Karpas-422 (cell line): ENCODE results near the gene OPN3. TPM values are rescaled to one million over a fixed set of nuclear protein-coding genes. Genes with fewer than 3 reads are reported as not detected.

Experiments used
- DNase-seq: peaks from one replicate; pipeline ENCODE4 v3.0.0-alpha.2; 2015
- H2AFZ ChIP-seq: fragments of 200-600 bp; sonication (generic); 2 replicates; pipeline ENCODE4 v1.6.1; 2014; ENCODE audit warnings: antibody characterized with exemption, low read length, mixed read lengths
- H3K27ac ChIP-seq: fragments of 200-600 bp; sonication (generic); 2 replicates; pipeline ENCODE4 v1.5.1; 2014; ENCODE audit warnings: mild to moderate bottlenecking, low read length, moderate library complexity
- H3K27me3 ChIP-seq: fragments of 200-600 bp; sonication (generic); 2 replicates; pipeline ENCODE4 v1.6.1; 2014; ENCODE audit warnings: low read length, mixed read lengths
- H3K36me3 ChIP-seq: fragments of 200-600 bp; sonication (generic); 2 replicates; pipeline ENCODE4 v1.6.1; 2014; ENCODE audit warnings: low read length, mixed read lengths; ENCODE audit not compliant: insufficient read depth
- H3K4me1 ChIP-seq: fragments of 200-600 bp; sonication (generic); 2 replicates; pipeline ENCODE4 v1.6.1; 2014; ENCODE audit warnings: mild to moderate bottlenecking, low read length, mixed read lengths
- H3K4me2 ChIP-seq: fragments of 200-600 bp; sonication (generic); 2 replicates; pipeline ENCODE4 v1.6.1; 2014; ENCODE audit warnings: low read length, low read depth, mild to moderate bottlenecking; ENCODE audit not compliant: poor library complexity, severe bottlenecking
- H3K4me3 ChIP-seq: fragments of 200-600 bp; sonication (generic); 2 replicates; pipeline ENCODE4 v1.5.1; 2014; ENCODE audit warnings: mild to moderate bottlenecking, antibody characterized with exemption, low read length, mixed read lengths
- H3K79me2 ChIP-seq: fragments of 200-600 bp; sonication (generic); 2 replicates; pipeline ENCODE4 v1.6.1; 2014; ENCODE audit warnings: mild to moderate bottlenecking, low read length, mixed read lengths
- H3K9ac ChIP-seq: fragments of 200-600 bp; sonication (generic); 2 replicates; pipeline ENCODE4 v1.6.0; 2014; ENCODE audit warnings: low read length
- H3K9me2 ChIP-seq: fragments of 200-600 bp; sonication (generic), shearing (Covaris generic); replicated peaks from 2 replicates; pipeline ENCODE4 v1.6.0; 2014; ENCODE audit warnings: mild to moderate bottlenecking, low read length, moderate library complexity; ENCODE audit not compliant: insufficient read depth
- H3K9me3 ChIP-seq: fragments of 300-700, 200-600 bp; sonication (generic); 2 replicates; pipeline ENCODE4 v1.6.1; 2014; ENCODE audit warnings: low read length, mixed read lengths
- H4K20me1 ChIP-seq: fragments of 200-600 bp; sonication (generic); 2 replicates; pipeline ENCODE4 v1.6.1; 2014; ENCODE audit warnings: mild to moderate bottlenecking, antibody characterized with exemption, low read length, low read depth; ENCODE audit not compliant: insufficient read depth
- total RNA-seq: library from RNA; depleted of rRNA; stranded (reverse); fragments of >200 nt; shearing (Covaris generic); gene quantifications from 2 replicates; pipeline ENCODE4 v1.2.3, GENCODE V29; 2014; ENCODE audit warnings: low replicate concordance

The OPN3 gene
- total RNA-seq, 1 experiment from 2014 or later = 3.6 TPM

GRCh38 chr1:241560849-241561187 is 79.4 kb downstream of the OPN3 start:
- Histone ChIP-seq H3K4me3 (no peak overlapping the region), H3K79me2 (no peaks in the 10 kb centered on the region), H3K9me2 (no peaks in the 10 kb centered on the region), H3K9me3 (no peaks in the 10 kb centered on the region), H4K20me1 (no peaks in the 10 kb centered on the region), H3K9ac (no peak overlapping the region), H3K4me2 (no peak overlapping the region), H3K36me3 (no peaks in the 10 kb centered on the region), H3K4me1 (peaks cover 8% of the 10 kb centered on the region), H2AFZ (0 out of 2 replicates have a peak overlapping the region, but pooled peaks have one; percentile 52), H3K27ac (no peak overlapping the region), H3K27me3 (no peaks in the 10 kb centered on the region)
- DNase-seq = no peak

GRCh38 chr1:241560146-241560848 is 79.9 kb downstream of the OPN3 start:
- Histone ChIP-seq H3K4me1 (peaks cover 8% of the 10 kb centered on the region), H3K27ac (no peak overlapping the region), H3K9ac (no peak overlapping the region), H3K27me3 (no peaks in the 10 kb centered on the region), H3K9me2 (no peaks in the 10 kb centered on the region), H3K9me3 (no peaks in the 10 kb centered on the region), H3K4me2 (no peak overlapping the region), H2AFZ (no peak overlapping the region), H3K79me2 (no peaks in the 10 kb centered on the region), H3K4me3 (no peak overlapping the region), H4K20me1 (no peaks in the 10 kb centered on the region), H3K36me3 (no peaks in the 10 kb centered on the region)
- no peak for DNase-seq

- H3K36me3 ChIP-seq = no peaks in the 10 kb centered on the region
- no peak overlapping the region for H3K4me3 ChIP-seq
- H3K79me2 ChIP-seq = no peaks in the 10 kb centered on the region
- no peaks in the 10 kb centered on the region for H3K9me2 ChIP-seq
- H2AFZ ChIP-seq = peak overlapping the region; percentile 55
- H3K27ac ChIP-seq = no peak overlapping the region
- no peak for DNase-seq
- peaks cover 19% of the 10 kb centered on the region for H3K4me1 ChIP-seq
- no peaks in the 10 kb centered on the region for H3K9me3 ChIP-seq
- no peaks in the 10 kb centered on the region for H4K20me1 ChIP-seq
- H3K27me3 ChIP-seq = no peaks in the 10 kb centered on the region
- no peak overlapping the region for H3K9ac ChIP-seq
- H3K4me2 ChIP-seq = no peak overlapping the region
These were observed 82.5 kb downstream of the OPN3 start for GRCh38 chr1:241557551-241558193.

GRCh38 chr1:241557031-241557430 is 83.1 kb downstream of the OPN3 start:
- H3K4me2 ChIP-seq = no peak overlapping the region
- no peaks in the 10 kb centered on the region for H3K9me3 ChIP-seq
- no peak overlapping the region for H2AFZ ChIP-seq
- no peaks in the 10 kb centered on the region for H3K27me3 ChIP-seq
- H3K4me3 ChIP-seq = no peak overlapping the region
- H4K20me1 ChIP-seq = no peaks in the 10 kb centered on the region
- no peaks in the 10 kb centered on the region for H3K9me2 ChIP-seq
- H3K36me3 ChIP-seq = no peaks in the 10 kb centered on the region
- H3K79me2 ChIP-seq = no peaks in the 10 kb centered on the region
- no peak overlapping the region for H3K9ac ChIP-seq
- H3K27ac ChIP-seq = no peak overlapping the region
- no peak for DNase-seq
- H3K4me1 ChIP-seq = peaks cover 26% of the 10 kb centered on the region

- Histone ChIP-seq H3K27ac (peak overlapping the region; percentile 18; the same call in 1 of the 2 replicates), H3K79me2 (no peaks in the 10 kb centered on the region), H3K27me3 (no peaks in the 10 kb centered on the region), H2AFZ (no peak overlapping the region), H3K9me3 (no peaks in the 10 kb centered on the region), H3K4me1 (peaks cover 41% of the 10 kb centered on the region), H3K9ac (no peak overlapping the region), H3K36me3 (no peaks in the 10 kb centered on the region), H4K20me1 (no peaks in the 10 kb centered on the region), H3K4me2 (no peak overlapping the region), H3K9me2 (no peaks in the 10 kb centered on the region), H3K4me3 (no peak overlapping the region)
- DNase-seq = no peak
These were observed 84.6 kb downstream of the OPN3 start for GRCh38 chr1:241555526-241555925.

- no peak overlapping the region for H3K4me2 ChIP-seq
- H3K27me3 ChIP-seq = no peaks in the 10 kb centered on the region
- no peaks in the 10 kb centered on the region for H3K9me2 ChIP-seq
- H3K9me3 ChIP-seq = no peaks in the 10 kb centered on the region
- H3K4me3 ChIP-seq = no peak overlapping the region
- no peak overlapping the region for H3K9ac ChIP-seq
- no peaks in the 10 kb centered on the region for H3K36me3 ChIP-seq
- H3K79me2 ChIP-seq = no peaks in the 10 kb centered on the region
- H3K4me1 ChIP-seq = peaks cover 51% of the 10 kb centered on the region
- H3K27ac ChIP-seq = peak overlapping the region; percentile 94
- DNase-seq = no peak
- H2AFZ ChIP-seq = no peak overlapping the region
- H4K20me1 ChIP-seq = no peaks in the 10 kb centered on the region
These were observed 86.1 kb downstream of the OPN3 start for GRCh38 chr1:241553886-241554592.

- Histone ChIP-seq H3K4me2 (peak overlapping the region; percentile 74), H3K9me3 (no peaks in the 10 kb centered on the region), H3K9ac (peak overlapping the region; percentile 68), H3K36me3 (no peaks in the 10 kb centered on the region), H3K4me1 (peaks cover 51% of the 10 kb centered on the region), H3K4me3 (peak overlapping the region; percentile 57), H3K9me2 (no peaks in the 10 kb centered on the region), H3K27ac (peak overlapping the region; percentile 94), H2AFZ (peak overlapping the region; percentile 92), H3K27me3 (no peaks in the 10 kb centered on the region), H3K79me2 (no peaks in the 10 kb centered on the region), H4K20me1 (no peaks in the 10 kb centered on the region)
- peak; percentile 96 for DNase-seq
These were observed 88.2 kb downstream of the OPN3 start for GRCh38 chr1:241551759-241552638.
